Measurements from ENCODE around the gene SERPINA9.

DNA sequence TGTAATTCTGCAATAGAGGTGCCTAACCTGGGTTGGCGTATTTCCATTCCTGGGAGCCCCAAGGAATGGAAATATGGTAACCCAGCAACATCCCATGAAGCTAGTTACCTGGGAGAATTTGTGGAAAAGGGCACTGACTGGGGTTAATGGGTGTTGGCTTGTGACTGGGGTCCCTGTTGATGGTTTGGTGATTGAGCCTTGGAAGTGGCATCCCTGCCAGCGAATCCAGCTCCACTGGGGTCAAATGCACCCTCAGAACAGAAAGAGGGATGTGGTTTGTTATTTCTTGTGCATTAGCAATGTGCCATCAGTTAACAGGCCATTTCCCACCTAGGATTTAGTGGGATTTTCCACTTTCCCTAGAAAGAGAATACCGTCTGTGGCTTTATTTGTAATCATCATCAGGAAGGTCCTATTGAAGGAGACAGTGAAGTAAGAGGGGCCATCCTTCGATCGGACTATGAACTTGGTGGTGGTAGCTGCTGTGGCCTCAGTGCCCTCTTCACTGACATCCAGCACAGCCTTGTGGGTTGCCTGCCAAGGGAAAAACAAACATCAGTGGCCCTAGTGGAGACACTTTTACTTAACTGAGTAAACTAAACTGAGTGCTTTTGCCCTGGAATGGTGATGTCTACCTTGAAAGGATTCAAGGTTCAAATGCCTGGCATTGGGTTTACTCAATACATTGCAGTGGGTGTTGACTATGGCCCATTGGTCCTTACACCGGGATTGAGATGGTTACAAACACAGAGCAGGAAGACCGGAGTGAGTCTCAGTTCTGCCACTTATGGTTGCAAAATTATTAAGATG is 13.0 kb downstream of the SERPINA9 start:
- TF ChIP-seq, protein P1, sequence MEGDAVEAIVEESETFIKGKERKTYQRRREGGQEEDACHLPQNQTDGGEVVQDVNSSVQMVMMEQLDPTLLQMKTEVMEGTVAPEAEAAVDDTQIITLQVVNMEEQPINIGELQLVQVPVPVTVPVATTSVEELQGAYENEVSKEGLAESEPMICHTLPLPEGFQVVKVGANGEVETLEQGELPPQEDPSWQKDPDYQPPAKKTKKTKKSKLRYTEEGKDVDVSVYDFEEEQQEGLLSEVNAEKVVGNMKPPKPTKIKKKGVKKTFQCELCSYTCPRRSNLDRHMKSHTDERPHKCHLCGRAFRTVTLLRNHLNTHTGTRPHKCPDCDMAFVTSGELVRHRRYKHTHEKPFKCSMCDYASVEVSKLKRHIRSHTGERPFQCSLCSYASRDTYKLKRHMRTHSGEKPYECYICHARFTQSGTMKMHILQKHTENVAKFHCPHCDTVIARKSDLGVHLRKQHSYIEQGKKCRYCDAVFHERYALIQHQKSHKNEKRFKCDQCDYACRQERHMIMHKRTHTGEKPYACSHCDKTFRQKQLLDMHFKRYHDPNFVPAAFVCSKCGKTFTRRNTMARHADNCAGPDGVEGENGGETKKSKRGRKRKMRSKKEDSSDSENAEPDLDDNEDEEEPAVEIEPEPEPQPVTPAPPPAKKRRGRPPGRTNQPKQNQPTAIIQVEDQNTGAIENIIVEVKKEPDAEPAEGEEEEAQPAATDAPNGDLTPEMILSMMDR (IDR thresholded peaks at IDR 0.05; ENCODE audit: poor library complexity), result no peak
- TF ChIP-seq EZH2 (IDR thresholded peaks at IDR 0.05; ENCODE audit: borderline replicate concordance) (no peak), EZH2phosphoT487 (IDR thresholded peaks at IDR 0.05; ENCODE audit: low read depth, severe bottlenecking, unreplicated experiment) (no peak)

Measured in hepatocyte (in vitro differentiated cells).